SKM-1 (cell line): Measurements from ENCODE around the gene MITF.

Source experiments
- DNase-seq: peaks from one replicate; lab custom pipeline; 2025; ENCODE audit not compliant: unreplicated experiment; lab: John Stamatoyannopoulos, UW

The MITF gene

DNA sequence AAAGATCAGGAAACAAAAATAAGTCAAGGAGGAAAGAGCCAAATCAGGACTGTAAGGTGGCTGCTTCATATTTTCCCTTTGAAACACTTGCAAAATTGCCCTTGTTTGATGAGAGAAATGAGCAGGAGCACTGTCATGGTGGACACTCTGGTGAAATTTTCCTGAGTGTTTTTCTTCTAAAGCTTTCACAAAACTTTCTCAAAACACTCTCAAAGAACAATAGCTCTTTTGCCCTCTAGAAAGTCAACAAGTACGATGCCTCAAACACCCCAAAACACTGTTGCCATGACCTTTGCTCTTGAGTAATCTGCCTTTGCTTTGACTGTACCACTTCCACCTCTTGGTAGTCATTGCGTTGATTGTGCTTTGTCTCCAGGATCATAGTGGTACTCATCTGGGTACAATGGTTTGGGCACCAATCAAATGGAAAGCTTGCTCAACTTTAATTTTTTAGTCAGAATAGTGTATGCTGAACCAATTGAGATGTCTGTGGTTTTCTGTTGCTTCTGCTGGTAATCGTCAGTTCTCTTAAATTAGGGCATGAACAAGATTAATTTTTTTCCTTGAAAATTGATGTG, 13.2 kb upstream of the MITF start:
- DNase-seq, result no peak

DNA sequence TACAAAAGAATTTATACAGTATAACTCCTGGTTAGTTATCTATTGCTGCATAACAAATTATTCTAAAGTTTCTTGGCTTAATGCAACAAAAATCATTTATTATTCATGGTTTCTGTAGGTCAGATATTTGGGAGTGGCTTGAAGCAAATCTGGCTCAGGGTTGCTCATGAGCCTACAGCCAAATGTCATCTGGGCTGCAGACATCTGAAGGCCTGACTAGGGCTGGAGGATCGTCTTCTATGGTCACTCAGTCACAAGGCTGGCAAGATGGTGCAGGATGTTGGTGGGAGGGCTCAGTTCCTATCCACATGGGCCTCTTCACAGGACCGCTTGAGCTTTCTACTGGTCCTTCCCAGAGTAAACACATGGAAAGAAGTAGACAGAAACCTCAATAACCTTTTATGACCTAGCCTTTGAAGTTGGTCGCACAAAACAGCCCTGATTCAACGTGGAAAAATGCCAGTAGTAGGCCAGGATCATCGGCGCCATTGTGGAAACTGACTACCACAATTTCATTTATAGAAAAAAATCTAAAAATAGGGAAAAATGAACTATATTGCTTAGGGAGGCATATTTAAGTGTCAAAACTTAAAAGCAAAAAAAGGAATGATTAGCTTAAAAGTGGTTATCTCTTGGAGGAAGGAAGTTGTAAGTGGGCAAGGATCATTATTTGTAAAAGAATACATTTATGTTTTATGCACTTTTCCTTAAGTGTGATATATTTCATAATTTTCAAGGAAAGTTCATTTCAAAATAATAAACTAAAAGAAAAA, 9.9 kb upstream of the MITF start:
- no peak for DNase-seq

DNA sequence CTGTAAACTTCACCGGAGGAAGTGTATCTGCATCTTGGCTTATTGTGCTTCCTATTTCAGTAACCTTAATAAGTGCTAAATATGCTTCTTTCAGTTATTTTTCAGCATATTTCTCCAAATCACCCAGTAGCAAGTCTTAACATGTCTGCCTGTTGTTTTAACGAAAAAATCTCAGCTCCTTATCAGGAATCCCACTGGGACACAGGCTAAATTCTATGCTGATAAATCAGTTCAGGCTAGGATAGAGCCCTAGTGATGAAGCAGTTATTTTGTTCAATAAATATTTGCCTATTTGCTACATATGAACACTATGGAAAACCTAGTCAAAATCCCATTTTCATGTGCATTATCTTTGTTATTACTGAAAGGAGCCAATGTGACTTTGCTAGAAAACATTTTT, 8.2 kb upstream of the MITF start:
- DNase-seq, result no peak

DNA sequence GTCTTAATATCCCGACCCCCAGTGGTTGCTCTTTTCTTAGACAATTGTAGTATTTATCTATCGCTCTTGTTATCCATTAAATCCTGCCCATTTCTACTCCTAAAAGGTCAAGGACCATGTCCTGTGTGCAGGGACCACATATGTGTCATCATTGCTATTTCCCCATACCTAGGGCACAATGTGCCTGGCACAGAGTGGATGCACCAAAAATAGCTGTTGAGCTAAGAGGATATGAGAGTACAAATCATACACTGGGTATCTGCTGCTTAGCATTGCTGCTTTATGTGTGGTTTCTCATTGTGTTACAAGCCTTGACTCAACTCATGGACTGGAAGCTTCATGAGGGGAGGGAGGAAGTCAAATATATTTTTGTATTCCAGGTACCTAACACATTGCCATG, 3.4 kb upstream of the MITF start:
- DNase-seq, result no peak

DNA sequence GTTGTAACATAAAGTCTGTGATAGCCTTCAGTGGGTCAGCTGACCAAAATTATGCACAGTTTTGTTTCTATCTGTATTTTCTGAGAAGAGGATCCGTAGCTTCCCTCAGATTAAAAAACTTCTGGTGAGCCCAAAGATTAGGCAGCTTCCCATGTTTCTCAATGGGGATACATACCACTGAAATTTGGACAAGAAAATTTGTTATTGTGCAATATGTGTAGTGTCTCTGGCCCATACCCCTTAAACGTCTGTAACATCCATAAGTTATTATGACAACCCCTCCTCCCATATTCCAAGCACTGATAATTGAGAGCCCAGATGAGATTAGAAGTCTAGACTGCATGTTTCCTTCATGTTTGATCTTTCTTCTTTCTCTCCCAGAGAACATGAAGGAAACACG, 1.9 kb upstream of the MITF start:
- DNase-seq, result no peak

DNA sequence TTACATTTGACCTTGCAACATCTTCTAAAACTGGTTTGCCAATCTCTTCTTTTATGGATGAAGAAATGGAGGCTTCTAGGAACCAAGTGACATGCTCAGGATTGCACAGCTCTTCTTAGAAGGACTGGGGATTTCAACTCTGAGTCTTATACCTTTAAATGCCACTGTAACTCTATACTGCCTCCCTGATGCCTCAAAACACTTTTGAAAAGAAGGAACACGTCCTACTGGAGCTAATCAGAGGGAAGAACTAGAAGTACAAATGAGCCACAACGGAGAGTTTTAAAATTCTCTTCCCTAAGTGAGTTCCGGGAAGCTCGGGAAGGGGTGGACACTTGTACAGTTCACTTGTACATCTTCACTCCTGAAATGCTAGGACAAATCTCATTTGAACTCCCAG, 949 bp upstream of the MITF start:
- DNase-seq, result no peak

DNA sequence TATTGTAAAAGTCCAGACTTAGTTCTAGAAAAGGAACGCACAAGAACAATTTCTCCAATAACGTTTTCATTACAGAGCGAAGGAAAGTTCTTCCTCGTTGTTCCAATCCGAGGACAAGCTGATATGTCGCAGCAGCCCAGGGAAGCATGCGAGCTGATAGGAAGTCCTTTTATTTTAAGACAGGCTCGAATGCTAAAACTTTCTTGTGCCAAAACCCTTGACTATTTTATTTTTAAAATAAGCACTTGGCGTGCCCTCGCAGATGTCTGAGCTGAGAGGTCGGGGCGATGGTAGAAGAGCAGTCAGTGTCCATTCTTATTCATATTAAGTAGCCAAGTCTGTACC, 433 bp upstream of the MITF start:
- DNase-seq, result no peak

DNA sequence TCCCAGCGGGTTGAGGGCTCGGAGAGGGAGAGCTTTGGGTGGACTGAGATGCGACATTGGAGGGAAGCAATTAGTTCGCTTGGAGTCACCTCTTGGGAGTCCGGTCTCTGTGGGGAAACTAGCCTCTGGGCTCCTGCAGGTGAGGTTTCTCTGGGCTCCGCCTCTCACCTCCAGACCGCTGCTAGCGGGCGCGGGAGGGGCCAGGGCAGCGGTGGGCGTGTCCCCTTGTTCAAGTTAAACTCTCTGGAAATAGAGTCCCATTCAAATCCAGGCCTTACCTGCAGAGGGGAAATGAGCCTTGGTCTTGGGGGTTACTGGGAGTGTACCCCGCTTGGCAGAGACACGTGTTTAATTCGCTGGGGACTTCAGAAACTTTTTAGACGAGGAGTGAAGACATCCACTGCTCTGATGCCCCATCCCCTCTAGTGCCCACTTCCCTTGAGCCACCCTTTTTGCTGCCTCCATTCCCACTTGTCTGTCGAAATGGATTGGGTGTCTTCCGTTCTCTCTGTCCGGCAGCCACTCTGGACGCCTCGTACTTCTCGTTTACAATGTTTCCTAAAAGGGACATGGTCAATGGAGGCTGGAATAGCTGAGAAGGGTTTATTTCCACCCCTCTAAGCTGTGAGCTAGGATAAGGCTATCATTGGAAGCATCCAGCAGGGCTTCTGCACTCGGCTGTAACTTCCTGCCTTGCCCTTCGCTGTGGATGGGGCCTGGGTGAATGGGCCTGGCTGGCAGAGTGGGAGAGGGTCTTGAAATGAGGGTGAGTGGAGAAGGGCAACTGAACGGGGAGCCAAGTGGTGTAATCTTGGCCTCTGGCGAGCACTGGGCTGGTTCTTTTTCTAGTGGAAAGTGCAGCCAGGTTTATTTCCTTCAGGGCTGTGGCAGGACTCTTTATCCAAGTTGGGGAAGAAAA, 1.1 kb downstream of the MITF start:
- no peak for DNase-seq

DNA sequence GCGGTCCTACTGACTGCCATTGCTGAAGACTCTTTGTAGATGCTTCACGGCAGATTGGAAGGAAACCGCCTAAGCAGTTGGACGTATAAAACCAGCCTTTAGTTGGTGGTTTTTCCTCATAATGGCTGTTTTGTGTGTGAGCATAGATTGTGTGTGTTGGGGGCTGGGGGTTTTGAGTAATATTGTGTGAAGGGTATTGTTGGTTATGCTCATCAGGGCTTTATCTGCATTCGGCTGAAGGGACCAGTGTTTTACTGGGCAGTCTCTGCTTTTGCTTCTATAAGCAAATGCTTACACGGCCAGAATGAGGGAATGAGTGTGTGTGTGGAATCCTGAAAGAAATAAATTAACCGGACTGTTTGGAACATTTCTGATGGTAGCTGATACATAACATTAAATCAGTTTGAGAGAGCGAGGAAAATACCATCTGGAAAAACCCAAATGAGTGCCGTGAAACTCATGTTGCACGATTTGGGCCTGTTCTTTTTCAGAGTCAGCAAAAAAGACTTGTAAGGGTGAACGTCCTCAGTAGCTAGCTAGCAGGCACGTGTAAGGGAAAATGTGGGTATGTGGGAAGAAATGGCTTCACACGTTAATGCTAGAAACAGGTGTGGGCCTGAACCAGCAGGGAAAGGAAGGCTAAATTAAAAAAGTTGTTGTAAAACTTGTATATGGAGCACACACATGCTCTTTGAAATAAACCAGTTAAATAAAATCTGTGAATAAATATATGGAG, 1.9 kb downstream of the MITF start:
- DNase-seq, result no peak

DNA sequence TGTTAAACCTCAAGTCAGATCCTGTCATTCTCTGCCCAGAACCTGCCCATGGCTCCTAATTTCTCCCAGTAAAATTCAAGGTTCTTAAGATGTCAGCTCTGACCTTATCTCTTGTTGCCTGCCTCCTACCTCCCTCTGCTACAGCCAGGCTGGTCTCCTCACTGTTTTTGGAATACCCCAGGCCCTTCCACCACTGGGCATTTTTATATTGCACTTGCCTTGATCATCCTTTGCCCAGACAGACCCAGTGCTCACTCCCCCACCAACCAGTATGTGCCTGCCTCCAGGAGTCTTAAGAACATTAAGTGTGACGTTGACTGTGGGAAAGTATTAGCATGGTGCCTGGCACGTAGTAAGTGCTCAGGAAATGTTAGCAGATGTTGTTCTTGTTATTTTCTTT, 3.1 kb downstream of the MITF start:
- no peak for DNase-seq

DNA sequence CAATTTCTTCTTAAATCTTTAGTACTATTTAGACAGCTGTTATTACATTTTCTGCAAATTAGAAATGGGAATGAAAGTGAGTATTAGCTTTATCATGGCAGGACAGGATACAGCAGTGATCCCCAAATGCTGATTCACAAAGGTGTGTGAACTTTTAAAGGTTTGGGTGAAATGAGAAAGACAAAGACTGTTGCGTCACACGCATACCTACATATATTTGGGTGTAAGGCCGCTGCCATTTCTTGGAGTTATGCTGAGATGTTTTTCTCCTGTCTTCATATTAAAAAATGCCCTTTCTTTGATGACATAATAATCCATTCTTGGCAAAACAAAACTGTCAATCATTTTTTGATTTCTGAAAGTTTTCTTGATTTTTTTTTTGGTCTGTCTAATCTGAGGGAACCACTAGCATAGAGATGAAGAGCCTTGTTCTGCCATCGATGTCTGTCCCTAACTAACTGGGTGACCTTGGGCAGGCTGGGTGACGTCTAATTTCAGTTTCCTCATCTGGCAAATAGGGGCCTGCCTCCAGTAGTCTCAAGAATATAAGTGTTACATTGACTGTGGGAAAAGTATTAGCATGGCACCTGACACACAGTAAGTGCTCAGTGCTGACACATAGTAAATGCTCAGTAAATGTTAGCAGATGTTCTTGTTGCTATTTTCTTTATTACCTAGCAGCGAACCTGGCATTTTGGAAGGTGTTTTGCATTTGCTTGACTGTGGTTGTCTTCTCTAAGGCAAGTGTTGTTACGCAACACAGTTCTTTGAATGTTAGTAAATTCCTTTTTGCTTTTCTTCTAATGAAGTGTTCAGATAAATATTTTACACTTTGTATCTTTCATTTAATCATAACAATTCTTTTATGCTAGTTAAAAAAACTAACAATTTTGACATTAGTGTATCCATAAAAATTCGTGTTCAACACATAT, 5.0 kb downstream of the MITF start:
- DNase-seq, result no peak

DNA sequence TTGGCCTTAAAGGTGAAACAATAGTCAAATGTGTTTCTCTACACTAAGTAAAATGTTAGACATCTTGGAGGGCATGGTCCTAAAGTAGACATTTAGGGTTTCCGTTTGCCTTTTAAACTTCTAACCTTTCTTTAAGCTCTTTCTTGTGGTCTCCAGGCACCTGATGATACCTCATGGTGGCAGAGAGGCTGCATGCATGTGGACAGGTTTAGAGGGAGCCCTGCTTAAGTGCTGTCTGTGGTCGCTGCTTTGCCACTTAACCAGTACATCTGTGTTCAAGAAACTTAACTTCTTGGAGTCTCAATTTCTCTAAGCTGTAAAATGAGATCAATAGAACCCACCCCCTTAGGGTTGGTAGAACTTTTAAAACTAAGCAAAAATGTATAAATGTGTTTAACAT, 6.2 kb downstream of the MITF start:
- DNase-seq, result no peak

DNA sequence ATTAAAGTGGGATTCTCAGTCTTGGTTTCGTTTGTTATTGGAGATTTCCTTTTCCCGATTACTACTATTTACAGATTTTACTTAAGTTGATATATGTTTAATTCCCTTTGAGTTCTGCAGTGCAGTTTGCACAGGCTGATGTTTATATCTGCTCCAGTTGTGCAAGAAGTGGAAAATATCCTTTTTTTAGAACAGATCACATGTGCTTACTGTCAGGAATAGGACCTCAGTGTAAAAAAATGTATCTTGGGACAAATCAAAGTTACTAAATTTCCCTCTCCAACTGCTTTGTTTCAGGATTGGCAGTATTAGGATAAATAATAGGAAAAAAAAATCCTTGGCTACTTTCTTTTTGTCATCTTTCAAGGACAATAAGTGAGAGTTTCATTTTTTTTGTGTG, 6.9 kb downstream of the MITF start:
- no peak for DNase-seq

DNA sequence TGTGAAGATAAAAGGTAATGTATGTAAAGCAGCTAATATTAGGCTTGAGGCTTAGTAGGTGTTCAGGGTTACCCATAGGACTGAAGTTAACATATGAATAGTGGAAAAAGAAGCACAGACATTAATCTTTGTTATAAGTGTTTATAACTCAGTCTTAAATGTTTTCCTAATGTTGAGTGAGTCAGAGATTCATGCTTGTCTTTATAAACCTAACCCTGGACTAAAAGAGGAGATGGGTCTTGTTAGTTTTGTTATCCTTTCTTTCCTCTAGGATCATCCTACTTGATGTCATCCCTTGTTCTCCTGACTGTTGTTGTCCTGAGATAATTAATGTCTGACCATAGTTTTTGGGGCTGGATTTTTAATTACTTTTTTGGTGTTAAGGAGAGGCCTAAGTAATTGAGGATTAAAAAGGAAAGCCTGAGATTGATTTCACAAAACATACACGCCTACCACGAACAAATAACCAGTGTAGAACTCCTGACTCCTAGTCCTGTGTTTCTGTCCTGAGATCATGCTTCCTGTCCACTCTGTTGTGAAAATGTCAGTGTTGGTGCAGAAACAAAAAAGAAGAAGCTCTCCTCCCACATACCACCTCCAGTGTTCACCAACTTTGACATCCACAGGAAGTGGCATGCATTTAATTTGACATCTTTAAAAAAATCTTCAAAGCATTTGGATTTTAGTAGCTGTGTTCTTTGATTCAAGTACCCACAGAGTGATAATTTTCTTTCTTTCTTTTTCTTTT, 8.4 kb downstream of the MITF start:
- no peak for DNase-seq

DNA sequence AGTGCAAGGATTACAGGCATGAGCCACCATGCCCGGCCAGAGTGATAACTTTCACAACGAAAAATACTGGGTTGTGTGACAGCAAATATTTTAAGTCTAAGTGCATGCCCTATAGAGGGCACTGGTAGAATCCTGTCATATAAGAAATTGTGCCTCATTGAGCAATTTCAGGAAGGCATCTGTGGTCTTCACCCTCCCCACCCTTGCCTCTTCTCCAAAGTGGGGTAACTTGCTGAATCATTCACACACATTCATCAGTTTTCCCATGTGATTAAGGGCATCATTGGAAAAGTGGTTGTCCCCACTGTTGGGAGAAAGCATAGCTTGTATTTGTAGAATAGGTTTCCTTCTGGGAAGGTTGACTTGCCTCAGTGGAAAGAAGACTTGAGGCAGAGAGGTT, 9.2 kb downstream of the MITF start:
- DNase-seq, result no peak

DNA sequence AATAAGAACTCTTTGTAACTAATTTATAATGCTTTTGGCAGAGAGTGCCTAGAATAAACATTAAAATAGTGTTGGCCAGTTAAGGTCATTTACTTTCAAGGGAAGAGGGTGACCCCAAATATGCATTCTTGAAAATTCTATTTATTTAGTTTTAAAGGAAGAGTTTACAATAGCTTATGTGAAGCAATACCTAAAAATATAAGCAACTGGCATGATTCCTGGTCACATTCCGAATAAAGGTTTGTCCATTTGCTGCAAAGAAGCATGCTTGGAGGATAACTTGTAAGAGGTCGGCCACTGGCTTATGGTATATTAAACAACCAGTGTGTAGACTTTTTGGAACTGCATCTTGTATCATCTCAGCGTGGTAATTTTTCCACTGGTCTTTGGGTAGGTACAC, 10.2 kb downstream of the MITF start:
- DNase-seq, result no peak

DNA sequence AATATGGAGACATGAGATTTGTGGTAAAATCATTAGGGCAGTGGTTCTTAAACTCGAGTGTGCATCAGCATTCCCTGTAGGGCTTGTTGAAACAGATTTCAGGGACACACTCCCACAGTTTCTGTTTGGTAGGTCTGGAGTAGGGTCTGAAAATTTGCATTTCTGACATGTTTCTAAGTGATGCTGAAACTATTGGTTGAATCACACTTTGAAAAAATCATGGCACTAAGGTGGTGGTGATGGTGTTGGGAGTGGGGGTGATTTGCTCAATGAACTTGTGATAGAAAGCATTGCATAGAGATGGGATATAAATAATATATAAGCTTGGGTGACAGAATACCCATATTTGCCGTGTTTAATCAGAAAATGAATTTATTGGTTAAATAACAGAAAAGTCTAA, 11.3 kb downstream of the MITF start:
- no peak for DNase-seq

DNA sequence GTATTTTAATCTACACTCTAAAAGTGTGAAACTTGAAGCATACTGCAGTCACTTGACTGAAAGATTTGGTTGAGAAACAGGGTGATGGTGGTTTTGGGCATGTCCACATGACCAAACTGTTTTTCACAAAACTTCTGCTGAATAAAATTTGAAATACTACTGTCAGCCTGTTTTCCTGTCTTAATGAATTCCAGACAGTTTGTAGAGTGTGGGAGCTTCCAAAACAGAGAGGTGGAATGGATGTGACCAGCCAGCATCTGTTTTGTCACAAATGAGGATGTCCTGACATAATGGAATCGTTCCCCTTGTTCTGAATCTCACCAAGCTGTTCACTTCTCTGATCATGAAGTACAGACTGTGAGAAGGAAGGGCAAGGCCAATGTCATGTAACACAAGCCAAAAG, 11.8 kb downstream of the MITF start:
- no peak for DNase-seq

DNA sequence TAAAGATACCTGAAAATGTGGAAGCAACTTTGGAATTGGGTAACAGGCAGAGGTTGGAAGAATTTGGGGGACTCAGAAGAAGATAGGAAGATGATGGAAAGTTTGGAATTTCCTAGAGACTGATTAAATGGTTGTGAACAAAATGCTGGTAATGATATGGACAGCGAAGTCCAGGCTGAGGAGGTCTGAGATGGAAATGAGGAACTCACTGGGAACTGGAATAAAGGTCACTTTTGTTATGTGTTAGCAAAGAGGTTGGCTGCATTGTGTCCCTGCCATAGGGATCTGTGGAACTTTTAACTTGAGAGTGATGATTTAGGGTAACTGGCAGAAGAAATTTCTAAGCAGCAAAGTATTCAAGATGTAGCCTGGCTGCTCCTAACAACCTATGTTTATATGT, 13.0 kb downstream of the MITF start:
- no peak for DNase-seq
